BE2C (cell line): ENCODE data around the gene PLCG1.

Source experiments
- DNase-seq: peaks from one replicate; pipeline ENCODE4 v3.0.0-alpha.2; 2020
- H3K27me3 ChIP-seq: fragments of 250-450 bp; sonication (Bioruptor Pico); 2 replicates; pipeline ENCODE4 v1.5.1; 2020; ENCODE audit warnings: mild to moderate bottlenecking
- H3K36me3 ChIP-seq: fragments of 250-450 bp; sonication (Bioruptor Pico); 2 replicates; pipeline ENCODE4 v1.5.1; 2020; ENCODE audit warnings: mild to moderate bottlenecking
- H3K4me1 ChIP-seq: fragments of 250-450 bp; sonication (Bioruptor Pico); 2 replicates; pipeline ENCODE4 v1.5.1; 2020
- H3K4me3 ChIP-seq: 2 replicates; pipeline ENCODE4 v1.5.1; 2011; ENCODE audit warnings: low read depth, low read length
- H3K9me3 ChIP-seq: fragments of 250-450 bp; sonication (Bioruptor Pico); 2 replicates; pipeline ENCODE4 v1.5.1; 2020
- TF ChIP-seq, protein P1 (sequence below): IDR thresholded peaks from 2 replicates; pipeline ENCODE4 v1.5.1; 2012; ENCODE audit warnings: mild to moderate bottlenecking, low read depth, low read length

Gene PLCG1

DNA sequence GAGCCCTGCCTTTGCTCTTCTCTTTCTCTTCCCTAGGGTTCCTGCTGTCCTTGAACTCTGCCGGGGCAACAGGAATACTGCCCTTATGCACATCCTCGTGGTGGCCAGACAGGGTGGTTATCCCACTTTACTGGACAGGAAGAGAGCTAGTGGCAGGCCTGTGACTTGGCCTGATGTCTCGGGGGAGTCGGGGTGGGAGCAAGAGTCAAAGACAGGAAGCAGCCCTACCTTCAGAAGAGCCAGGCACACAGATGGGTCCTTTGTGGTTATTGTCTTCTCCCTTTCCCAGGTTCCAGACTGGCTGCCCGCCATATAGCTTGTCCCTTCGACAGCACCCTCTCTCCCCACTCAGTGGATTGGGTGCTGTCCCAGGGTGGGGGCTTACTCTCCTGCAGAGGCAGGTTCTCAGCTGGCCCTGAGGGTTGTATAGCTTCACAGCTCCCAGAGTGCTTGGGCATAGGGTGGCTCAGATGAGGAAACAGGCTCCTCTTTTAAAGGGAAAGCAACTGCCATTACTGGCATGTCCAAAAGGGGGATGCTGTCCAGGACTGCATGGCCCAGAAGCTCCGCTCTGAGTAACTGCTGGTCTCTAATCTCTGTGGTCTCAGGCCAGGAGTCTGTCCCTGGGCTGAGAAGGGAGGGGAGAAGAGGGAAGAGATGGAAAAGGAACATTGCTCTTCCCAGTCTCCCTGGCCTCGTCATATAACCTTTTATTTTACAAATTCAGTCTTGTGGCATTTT lies 17.3 kb downstream of the PLCG1 start:
- H3K36me3 ChIP-seq = peaks cover 7% of the 10 kb centered on the region; the same call in 1 of the 2 replicates
- DNase-seq = no peak
- H3K4me1 ChIP-seq = no peaks in the 10 kb centered on the region
- H3K4me3 ChIP-seq = no peak overlapping the region
- TF ChIP-seq, protein P1, sequence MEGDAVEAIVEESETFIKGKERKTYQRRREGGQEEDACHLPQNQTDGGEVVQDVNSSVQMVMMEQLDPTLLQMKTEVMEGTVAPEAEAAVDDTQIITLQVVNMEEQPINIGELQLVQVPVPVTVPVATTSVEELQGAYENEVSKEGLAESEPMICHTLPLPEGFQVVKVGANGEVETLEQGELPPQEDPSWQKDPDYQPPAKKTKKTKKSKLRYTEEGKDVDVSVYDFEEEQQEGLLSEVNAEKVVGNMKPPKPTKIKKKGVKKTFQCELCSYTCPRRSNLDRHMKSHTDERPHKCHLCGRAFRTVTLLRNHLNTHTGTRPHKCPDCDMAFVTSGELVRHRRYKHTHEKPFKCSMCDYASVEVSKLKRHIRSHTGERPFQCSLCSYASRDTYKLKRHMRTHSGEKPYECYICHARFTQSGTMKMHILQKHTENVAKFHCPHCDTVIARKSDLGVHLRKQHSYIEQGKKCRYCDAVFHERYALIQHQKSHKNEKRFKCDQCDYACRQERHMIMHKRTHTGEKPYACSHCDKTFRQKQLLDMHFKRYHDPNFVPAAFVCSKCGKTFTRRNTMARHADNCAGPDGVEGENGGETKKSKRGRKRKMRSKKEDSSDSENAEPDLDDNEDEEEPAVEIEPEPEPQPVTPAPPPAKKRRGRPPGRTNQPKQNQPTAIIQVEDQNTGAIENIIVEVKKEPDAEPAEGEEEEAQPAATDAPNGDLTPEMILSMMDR = no peak; the same call in 1 of the 2 replicates
- H3K27me3 ChIP-seq = no peaks in the 10 kb centered on the region
- H3K9me3 ChIP-seq = no peaks in the 10 kb centered on the region

DNA sequence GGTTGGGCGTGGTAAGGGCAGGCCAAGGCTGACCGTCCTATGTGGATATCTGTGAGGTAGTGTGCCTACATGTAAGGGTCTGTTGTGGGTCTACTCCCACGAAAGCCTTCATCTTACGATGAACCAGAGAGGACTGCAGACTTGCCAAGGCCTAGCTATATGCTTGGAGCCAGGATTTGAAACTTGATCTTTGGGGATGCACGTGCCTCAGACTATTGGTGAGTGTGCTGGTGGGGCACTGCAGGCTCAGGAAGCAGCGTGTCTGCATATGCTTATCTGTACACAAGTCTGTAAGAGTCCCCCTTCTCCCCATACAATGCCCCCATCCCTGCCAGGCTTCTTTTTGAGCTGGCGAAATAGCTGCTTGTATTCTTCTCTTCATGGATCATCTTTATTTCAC lies 17.9 kb downstream of the PLCG1 start:
- TF ChIP-seq, protein P1 = no peak

DNA sequence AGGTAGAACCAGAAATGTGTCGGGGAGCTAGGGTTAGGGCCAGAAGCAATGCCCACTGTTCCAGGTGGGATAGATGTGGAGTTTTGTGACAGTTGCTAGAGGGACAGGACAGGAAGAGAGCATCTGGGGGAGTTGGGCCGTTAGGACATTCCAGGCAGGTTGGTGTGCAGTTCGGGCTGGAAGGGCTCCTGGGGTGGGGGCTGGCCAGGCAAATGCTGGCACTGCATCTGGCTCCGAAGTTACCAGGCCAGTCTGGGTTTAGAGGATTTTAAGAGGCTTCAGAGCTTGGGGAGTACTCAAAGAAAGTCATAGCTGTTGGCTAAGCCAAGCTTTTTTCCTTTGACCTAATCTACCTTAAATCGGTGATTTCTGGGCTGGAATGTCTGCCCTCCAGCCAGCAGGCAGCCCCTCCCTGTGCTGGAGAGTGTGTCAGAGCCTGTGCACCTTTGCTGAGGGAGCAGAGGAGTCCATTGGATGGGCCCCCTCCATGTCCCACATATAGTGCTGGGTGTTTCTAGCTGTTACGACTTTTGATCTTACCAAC lies 20.8 kb downstream of the PLCG1 start:
- peaks cover 32% of the 10 kb centered on the region for H3K36me3 ChIP-seq
- H3K4me1 ChIP-seq = no peaks in the 10 kb centered on the region
- no peaks in the 10 kb centered on the region for H3K27me3 ChIP-seq
- H3K4me3 ChIP-seq = no peak overlapping the region
- H3K9me3 ChIP-seq = no peaks in the 10 kb centered on the region
- DNase-seq = no peak
- TF ChIP-seq, protein P1 = no peak

More for the DNA sequence above, 17.9 kb downstream of the PLCG1 start:
- DNase-seq = no peak
- H3K4me1 ChIP-seq = no peaks in the 10 kb centered on the region
- no peaks in the 10 kb centered on the region for H3K27me3 ChIP-seq
- H3K36me3 ChIP-seq = peaks cover 13% of the 10 kb centered on the region
- no peaks in the 10 kb centered on the region for H3K9me3 ChIP-seq
- H3K4me3 ChIP-seq = no peak overlapping the region

DNA sequence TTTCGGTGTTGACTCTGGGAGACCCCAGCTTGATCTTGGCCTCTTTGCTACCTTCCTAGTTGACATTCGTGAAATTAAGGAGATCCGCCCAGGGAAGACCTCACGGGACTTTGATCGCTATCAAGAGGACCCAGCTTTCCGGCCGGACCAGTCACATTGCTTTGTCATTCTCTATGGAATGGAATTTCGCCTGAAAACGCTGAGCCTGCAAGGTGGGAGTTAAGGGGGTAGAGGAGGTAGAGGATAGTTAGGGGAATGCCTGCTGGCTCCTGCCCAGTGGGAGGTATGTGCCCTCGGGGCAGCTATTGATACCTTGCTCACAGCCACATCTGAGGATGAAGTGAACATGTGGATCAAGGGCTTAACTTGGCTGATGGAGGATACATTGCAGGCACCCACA lies 22.2 kb downstream of the PLCG1 start:
- Histone ChIP-seq H3K9me3 (no peaks in the 10 kb centered on the region), H3K4me3 (no peak overlapping the region), H3K36me3 (peaks cover 46% of the 10 kb centered on the region), H3K27me3 (no peaks in the 10 kb centered on the region), H3K4me1 (no peaks in the 10 kb centered on the region)
- TF ChIP-seq, protein P1 = no peak
- no peak for DNase-seq

DNA sequence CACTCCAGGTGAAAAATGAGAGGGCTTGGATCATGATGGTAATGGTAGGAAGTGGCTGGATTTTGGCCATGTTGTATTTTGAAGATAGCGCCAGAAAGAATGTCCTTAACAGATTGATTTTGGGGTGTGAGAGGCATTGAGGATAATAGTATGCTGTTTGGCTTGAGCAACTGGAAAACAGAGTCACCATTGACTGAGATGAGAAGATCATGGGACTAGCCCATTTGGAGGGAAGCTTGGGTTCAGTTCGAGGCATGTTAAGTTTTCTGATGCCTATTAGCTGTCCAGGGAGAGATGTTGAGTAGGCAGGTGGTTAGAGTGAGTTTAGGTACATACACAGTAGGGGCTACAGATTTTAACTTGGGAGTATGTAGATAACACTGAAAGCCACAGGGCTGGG lies 23.3 kb downstream of the PLCG1 start:
- H3K36me3 ChIP-seq = peaks cover 57% of the 10 kb centered on the region
- DNase-seq = no peak
- H3K27me3 ChIP-seq = no peaks in the 10 kb centered on the region
- H3K9me3 ChIP-seq = no peaks in the 10 kb centered on the region
- no peaks in the 10 kb centered on the region for H3K4me1 ChIP-seq
- H3K4me3 ChIP-seq = no peak overlapping the region
- TF ChIP-seq, protein P1 = no peak

DNA sequence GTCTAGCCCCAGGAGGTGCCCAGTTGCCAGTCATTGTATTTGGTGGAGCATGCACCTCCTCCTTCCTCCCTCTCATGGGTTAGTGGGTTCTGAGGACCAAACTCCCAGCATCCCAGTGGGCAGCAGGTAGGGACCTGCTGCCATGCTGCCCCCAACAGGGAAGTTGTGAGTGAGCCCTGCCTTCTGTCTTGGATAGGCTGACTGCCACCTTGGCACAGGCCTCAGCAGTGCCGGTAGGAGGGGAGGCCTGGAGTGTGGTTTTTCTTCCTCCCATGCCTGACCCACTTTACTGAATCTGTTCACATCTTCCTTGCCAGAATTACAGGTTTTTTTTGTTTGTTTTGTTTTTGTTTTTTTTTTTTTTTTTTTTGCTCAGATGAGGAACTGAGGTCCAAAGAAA lies 24.5 kb downstream of the PLCG1 start:
- Histone ChIP-seq H3K27me3 (no peaks in the 10 kb centered on the region), H3K4me1 (no peaks in the 10 kb centered on the region), H3K36me3 (peaks cover 69% of the 10 kb centered on the region), H3K9me3 (no peaks in the 10 kb centered on the region), H3K4me3 (no peak overlapping the region)
- TF ChIP-seq, protein P1 = no peak
- no peak for DNase-seq
